ENCODE measurements around the gene RFX2. TPM values are rescaled to one million over a fixed set of nuclear protein-coding genes. Genes with fewer than 3 reads are reported as not detected.

Gene RFX2
- total RNA-seq, 1 donor from 2014 or later: 3.2 TPM

- no peak for TF ChIP-seq EZH2 (IDR thresholded peaks at IDR 0.05; ENCODE audit: insufficient read depth, low read length)
- no peak for TF ChIP-seq CTCF (IDR thresholded peaks at IDR 0.05; ENCODE audit: insufficient read depth, low read depth, low read length)
- H3K27me3 ChIP-seq (ENCODE audit: insufficient read depth, low read length): no peaks in the 10 kb centered on the region
- FAIRE-seq (no peak), DNase-seq (ENCODE audit: low read depth) (peak; percentile 88)
- peaks cover 10% of the 10 kb centered on the region for H3K4me1 Mint-ChIP-seq (ENCODE audit: low read depth, unreplicated experiment)
- H3K79me2 ChIP-seq (ENCODE audit: insufficient read depth, low read length): peaks cover 3% of the 10 kb centered on the region
- no peaks in the 10 kb centered on the region for H3K9me3 ChIP-seq (ENCODE audit: insufficient read depth, low read depth, low read length)
- H3K4me3 ChIP-seq (ENCODE audit: insufficient read depth, low read depth, low read length): no peak overlapping the region
- H3K36me3 Mint-ChIP-seq (ENCODE audit: low read depth, unreplicated experiment): peaks cover 2% of the 10 kb centered on the region
- peak overlapping the region; percentile 74 for H3K4me2 ChIP-seq (ENCODE audit: low read length)
- H3K27ac Mint-ChIP-seq (ENCODE audit: unreplicated experiment): peak overlapping the region; percentile 70
- no peak overlapping the region for H2AFZ ChIP-seq (ENCODE audit: low read depth, low read length)
- peaks cover 4% of the 10 kb centered on the region for H3K9me3 Mint-ChIP-seq (ENCODE audit: unreplicated experiment)
- H3K27me3 Mint-ChIP-seq (ENCODE audit: low read depth, unreplicated experiment): peaks cover 34% of the 10 kb centered on the region
- H4K20me1 ChIP-seq (ENCODE audit: insufficient read depth, low read length): no peaks in the 10 kb centered on the region
- H3K4me1 ChIP-seq (ENCODE audit: insufficient read depth, low read length): peaks cover 56% of the 10 kb centered on the region
- H3K9ac ChIP-seq (ENCODE audit: low read length): peak overlapping the region; percentile 84
- H3K27ac ChIP-seq (ENCODE audit: low read depth, low read length): peak overlapping the region; percentile 94
- H3K36me3 ChIP-seq (ENCODE audit: insufficient read depth, low read length): no peaks in the 10 kb centered on the region
- no peak overlapping the region for H3K4me3 Mint-ChIP-seq (ENCODE audit: unreplicated experiment)
Observed at GRCh38 chr19:6066661-6067646, 43.3 kb downstream of the RFX2 start.

DNA sequence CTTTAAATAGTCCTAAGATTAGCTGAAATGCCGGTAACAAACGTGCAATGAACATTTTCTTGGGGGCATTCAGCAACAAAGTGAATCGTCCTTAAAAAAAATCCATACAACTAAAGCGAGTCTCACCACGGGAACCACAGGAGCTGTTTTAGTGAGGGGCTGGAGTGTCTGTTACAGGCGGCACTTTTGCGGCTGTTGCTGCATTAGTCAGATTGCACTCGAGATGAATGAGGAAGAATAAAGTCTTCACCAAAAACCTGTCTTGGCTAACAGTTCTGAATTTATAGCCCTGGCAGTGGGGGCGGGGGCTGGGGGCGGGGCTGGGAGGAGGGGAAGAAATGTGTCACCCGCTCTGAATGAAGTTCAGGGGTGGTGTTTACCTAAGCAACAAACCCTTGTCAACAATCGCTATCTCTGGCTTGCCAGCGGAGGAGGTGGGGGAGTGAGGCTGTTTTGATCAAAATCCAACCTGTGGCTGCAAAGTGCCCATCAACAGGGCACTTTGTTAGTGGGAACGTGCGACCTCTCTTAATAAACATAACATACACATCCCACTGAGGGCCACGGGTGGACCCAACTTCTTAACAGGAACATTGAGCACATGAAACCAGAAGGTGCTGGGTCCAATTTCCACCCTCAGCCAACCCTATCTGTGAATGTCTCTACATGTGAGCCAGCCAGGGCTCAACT, 44.5 kb downstream of the RFX2 start:
- Mint-ChIP-seq H3K27me3 (ENCODE audit: low read depth, unreplicated experiment) (peaks cover 41% of the 10 kb centered on the region), H3K9me3 (ENCODE audit: unreplicated experiment) (peaks cover 6% of the 10 kb centered on the region), H3K4me1 (ENCODE audit: low read depth, unreplicated experiment) (peaks cover 16% of the 10 kb centered on the region), H3K36me3 (ENCODE audit: low read depth, unreplicated experiment) (peaks cover 2% of the 10 kb centered on the region), H3K4me3 (ENCODE audit: unreplicated experiment) (no peak overlapping the region), H3K27ac (ENCODE audit: unreplicated experiment) (peak overlapping the region; percentile 54)
- Histone ChIP-seq H2AFZ (ENCODE audit: low read depth, low read length) (no peak overlapping the region), H3K36me3 (ENCODE audit: insufficient read depth, low read length) (no peaks in the 10 kb centered on the region), H3K27ac (ENCODE audit: low read depth, low read length) (peak overlapping the region; percentile 94), H3K27me3 (ENCODE audit: insufficient read depth, low read length) (no peaks in the 10 kb centered on the region), H3K4me3 (ENCODE audit: insufficient read depth, low read depth, low read length) (no peak overlapping the region), H3K79me2 (ENCODE audit: insufficient read depth, low read length) (peaks cover 3% of the 10 kb centered on the region), H3K4me1 (ENCODE audit: insufficient read depth, low read length) (peaks cover 60% of the 10 kb centered on the region), H3K9ac (ENCODE audit: low read length) (peak overlapping the region; percentile 84), H4K20me1 (ENCODE audit: insufficient read depth, low read length) (no peaks in the 10 kb centered on the region), H3K9me3 (ENCODE audit: insufficient read depth, low read depth, low read length) (no peaks in the 10 kb centered on the region), H3K4me2 (ENCODE audit: low read length) (peak overlapping the region; percentile 74)
- no peak for FAIRE-seq
- no peak for TF ChIP-seq CTCF (IDR thresholded peaks at IDR 0.05; ENCODE audit: insufficient read depth, low read depth, low read length)
- TF ChIP-seq EZH2 (IDR thresholded peaks at IDR 0.05; ENCODE audit: insufficient read depth, low read length): no peak
- DNase-seq (ENCODE audit: low read depth): peak; percentile 69
